Esophagus squamous epithelium (tissue), 5 donors: Measurements from ENCODE around the gene GMEB2. TPM values are rescaled to one million over a fixed set of nuclear protein-coding genes. Genes with fewer than 3 reads are reported as not detected.
"Not testable (repeated sequence)": the region's sequence is repeated elsewhere in the genome, so short reads cannot be mapped to it uniquely, and the experiment has no call there.

Experiments
- DNase-seq: peaks from one replicate; lab custom pipeline; 2025; lab: John Stamatoyannopoulos, UW
- H3K27ac ChIP-seq, 4 donors: fragments of 200-600 bp; sonication (generic); one replicate each; pipeline ENCODE4 v1.5.1; 2016 to 2019; ENCODE audit warnings: mild to moderate bottlenecking in 1 of 4
- H3K27me3 ChIP-seq, 4 donors: fragments of 200-600 bp; sonication (generic); 1 replicate in 3 of 4; 2 replicates in 1 of 4; pipeline versions ENCODE4 v1.5.1 to v1.6.0; 2017 to 2021; ENCODE audit warnings: antibody characterized with exemption in 1 of 4
- H3K36me3 ChIP-seq, 3 donors: fragments of 200-600 bp; sonication (generic); one replicate each; pipeline ENCODE4 v1.5.1; 2016 to 2019
- H3K4me1 ChIP-seq, 3 donors: fragments of 200-600 bp; sonication (generic); one replicate each; pipeline ENCODE4 v1.5.1; 2017 to 2019
- H3K4me3 ChIP-seq, 4 donors: fragments of 200-600 bp; sonication (generic); 1 replicate in 3 of 4; 2 replicates in 1 of 4; pipeline ENCODE4 v1.5.1; 2016 to 2019; ENCODE audit warnings: mild to moderate bottlenecking in 2 of 4, moderate library complexity in 1 of 4
- H3K9me3 ChIP-seq, 3 donors: fragments of 200-600 bp; sonication (generic); one replicate each; pipeline ENCODE4 v1.5.1; 2016 to 2019
- CTCF ChIP-seq, 6 experiments: fragments of 450-650 bp in 4 of 6; fragments of 200-600 bp in 2 of 6; sonication (generic) in 2 of 6; IDR thresholded peaks; one replicate each; pipeline ENCODE4 v1.5.1; 2016 to 2019; ENCODE audit warnings: antibody characterized with exemption in 6 of 6, mild to moderate bottlenecking in 4 of 6, moderate library complexity in 4 of 6
- POLR2A ChIP-seq, 4 donors: fragments of 450-650 bp; IDR thresholded peaks; one replicate each; pipeline ENCODE4 v1.6.1; 2017; ENCODE audit warnings: antibody characterized with exemption in 4 of 4, mild to moderate bottlenecking in 4 of 4, moderate library complexity in 3 of 4
- WGBS, 2 donors: methylation state at CpG; one replicate each; pipeline ENCODE4 v1.1.5; 2018; 5-methylcytosine and 5-hydroxymethylcytosine counted together
- intact Hi-C: fragments of 100-400 bp; cut with DNase I; formaldehyde crosslinking; loops from one replicate; pipeline ENCODE4 v1.15.0; 2022
- total RNA-seq, 4 donors: library from RNA; depleted of rRNA; stranded (reverse); fragments of >200 nt; gene quantifications; one replicate each; pipeline ENCODE4 v1.1.0, GENCODE V29; 2016
- donor health status: DM: yes; HTN: yes; CAD: no.

GMEB2 gene
- total RNA-seq, 4 donors from 2014 or later, result 7.2 to 12.0 (median 11.0) TPM

DNA sequence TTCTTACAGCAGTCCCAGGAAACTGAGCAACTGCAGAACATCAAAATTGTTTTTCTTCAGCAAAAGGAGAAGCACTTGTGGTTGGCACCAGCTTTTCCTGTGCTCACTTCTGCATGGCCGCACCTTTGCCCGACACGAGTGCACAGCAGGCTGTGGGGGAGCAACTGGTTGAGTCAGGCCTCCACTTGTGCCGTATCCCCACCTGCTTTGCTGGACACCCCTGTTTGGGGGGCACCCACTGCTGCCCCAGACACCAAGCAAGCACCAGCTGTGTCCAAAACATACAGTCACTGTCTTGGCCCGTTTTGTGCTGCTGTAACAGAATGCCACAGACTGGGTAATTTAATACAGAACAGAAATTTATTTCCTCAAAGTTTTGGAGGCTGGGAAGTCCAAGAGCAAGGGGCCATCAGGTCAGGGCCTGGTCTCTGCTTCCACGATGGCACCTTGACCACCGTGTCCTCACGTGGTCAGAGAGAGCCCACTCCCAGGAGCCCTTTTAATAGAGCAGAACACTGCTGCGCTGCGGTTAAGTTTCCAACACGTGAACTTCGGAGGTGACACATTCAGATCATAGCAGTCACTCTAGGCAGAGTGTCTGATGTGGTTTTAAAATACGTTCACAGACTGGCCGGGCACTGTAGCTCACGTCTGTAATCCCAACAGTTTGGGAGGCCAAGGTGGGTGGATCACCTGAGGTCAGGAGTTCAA, 8.7 kb upstream of the GMEB2 start:
- Histone ChIP-seq H3K4me3 (no peak overlapping the region), H3K27ac (peak overlapping the region in 3 of 4 donors; percentile 3 to 60 (median 58)), H3K36me3 (no peaks in the 10 kb centered on the region), H3K9me3 (no peaks in the 10 kb centered on the region), H3K4me1 (peaks cover 6 to 18% (median 8%) of the 10 kb centered on the region in 3 donors), H3K27me3 (no peaks in the 10 kb centered on the region)
- intact Hi-C loops, result no loop called here
- 45 to 55% methylated on average over 6 to 9 of the region's 15 CpGs for WGBS, 2 donors
- TF ChIP-seq POLR2A (IDR thresholded peaks at IDR 0.05) (peak in 1 of 4 donors; percentile 37), CTCF (IDR thresholded peaks at IDR 0.05) (no peak)
- no peak for DNase-seq

- Histone ChIP-seq H3K4me3 (no peak overlapping the region), H3K36me3 (no peaks in the 10 kb centered on the region), H3K9me3 (no peaks in the 10 kb centered on the region), H3K27me3 (no peaks in the 10 kb centered on the region), H3K27ac (no peak overlapping the region), H3K4me1 (peaks cover 1 to 11% (median 6%) of the 10 kb centered on the region in 3 donors)
- intact Hi-C loops, result no loop called here
- no peak for DNase-seq
- 77 to 87% methylated on average over 9 of the region's 9 CpGs for WGBS, 2 donors
- TF ChIP-seq CTCF (IDR thresholded peaks at IDR 0.05), result no peak
- no peak for TF ChIP-seq POLR2A (IDR thresholded peaks at IDR 0.05)
Observed at GRCh38 chr20:63633732-63634131, 6.8 kb upstream of the GMEB2 start.

DNA sequence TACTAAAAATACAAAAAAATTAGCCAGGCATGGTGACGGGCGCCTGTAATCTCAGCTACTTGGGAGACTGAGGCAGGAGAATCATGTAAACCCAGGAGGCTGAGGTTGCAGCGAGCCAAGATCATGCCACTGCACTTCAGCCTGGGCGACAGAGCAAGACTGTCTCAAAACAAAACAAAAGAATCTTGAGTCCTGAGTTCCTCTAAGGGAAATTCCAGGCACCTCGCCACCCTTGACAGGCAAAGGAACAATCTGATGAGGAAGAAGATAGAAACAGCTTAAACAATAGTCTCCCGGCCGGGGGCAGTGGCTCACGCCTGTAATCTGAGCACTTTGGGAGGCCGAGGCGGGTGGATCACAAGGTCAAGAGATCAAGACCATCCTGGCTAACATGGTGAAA, 4.5 kb upstream of the GMEB2 start:
- Histone ChIP-seq H3K4me1 (peaks cover 7 to 25% (median 10%) of the 10 kb centered on the region in 3 donors), H3K27ac (peak overlapping the region in 1 of 4 donors; percentile 32)
- DNase-seq, H3K9me3 ChIP-seq, H3K27me3 ChIP-seq, H3K36me3 ChIP-seq, intact Hi-C loops, H3K4me3 ChIP-seq: not testable (repeated sequence)
- 48% methylated on average over 10 of the region's 10 CpGs for WGBS, 2 donors

DNA sequence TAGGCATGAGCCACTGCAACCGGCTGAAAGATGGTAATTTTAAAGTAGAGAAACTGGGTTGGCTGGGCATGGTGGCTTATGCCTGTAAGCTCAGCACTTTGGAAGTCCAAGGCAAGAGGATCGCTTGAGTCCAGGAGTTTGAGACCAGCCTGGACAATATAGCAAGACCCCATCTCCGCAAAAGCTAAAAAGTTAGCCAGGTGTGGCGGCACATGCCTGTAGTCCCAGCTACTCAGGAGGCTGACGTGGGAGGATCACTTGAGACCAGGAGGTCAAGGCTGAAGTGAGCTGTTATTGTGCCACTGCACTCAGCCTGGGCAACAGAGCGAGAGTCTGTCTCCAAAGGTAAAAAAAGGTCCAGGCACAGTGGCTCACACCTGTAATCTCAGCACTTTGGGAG, 4.1 kb upstream of the GMEB2 start:
- H3K9me3 ChIP-seq, H3K27me3 ChIP-seq, DNase-seq, H3K36me3 ChIP-seq, intact Hi-C loops, H3K4me3 ChIP-seq: not testable (repeated sequence)
- Histone ChIP-seq H3K27ac (peak overlapping the region in 1 of 4 donors; percentile 32), H3K4me1 (peaks cover 7 to 27% (median 10%) of the 10 kb centered on the region in 3 donors)
- 98 to 100% methylated on average over 4 to 5 of the region's 6 CpGs for WGBS, 2 donors

GRCh38 chr20:63628246-63628975, 1.5 kb upstream of the GMEB2 start:
- Histone ChIP-seq H3K27ac (peak overlapping the region; percentile 97 to 100 (median 98)), H3K4me3 (peak overlapping the region; percentile 83 to 98 (median 96)), H3K9me3 (no peaks in the 10 kb centered on the region), H3K4me1 (peaks cover 12 to 39% (median 17%) of the 10 kb centered on the region in 3 donors), H3K36me3 (no peaks in the 10 kb centered on the region), H3K27me3 (no peaks in the 10 kb centered on the region)
- DNase-seq, result no peak
- WGBS, 2 donors, result 25 to 27% methylated on average over 12 to 16 of the region's 22 CpGs
- TF ChIP-seq CTCF (IDR thresholded peaks at IDR 0.05), result no peak
- TF ChIP-seq POLR2A (IDR thresholded peaks at IDR 0.05), result peak in 1 of 4 donors; percentile 46
- intact Hi-C loops, result no loop called here

DNA sequence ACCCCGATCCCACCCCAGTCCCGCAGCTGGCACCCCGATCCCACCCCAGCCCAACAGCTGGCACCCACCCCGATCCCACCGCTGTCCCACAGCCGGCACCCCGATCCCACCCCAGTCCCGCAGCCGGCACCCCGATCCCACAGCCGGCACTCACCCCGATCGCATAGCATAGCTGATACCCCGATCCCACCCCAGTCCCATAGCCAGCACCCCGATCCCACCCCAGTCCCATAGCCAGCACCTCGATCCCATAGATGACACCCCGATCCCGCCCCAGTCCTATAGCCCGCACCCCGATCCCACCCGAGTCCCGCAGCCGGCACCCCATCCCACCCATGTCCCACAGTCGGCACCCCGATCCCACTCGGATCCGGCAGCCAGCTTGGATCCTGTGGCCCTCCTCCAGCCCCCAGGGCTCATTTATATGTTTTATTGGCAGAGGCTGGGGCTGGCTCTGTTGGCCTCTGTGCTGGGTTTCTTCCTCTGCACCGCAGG, 897 bp upstream of the GMEB2 start:
- peaks cover 12 to 39% (median 17%) of the 10 kb centered on the region in 3 donors for H3K4me1 ChIP-seq
- no peaks in the 10 kb centered on the region for H3K9me3 ChIP-seq
- peak overlapping the region; percentile 97 to 100 (median 98) for H3K27ac ChIP-seq
- no peak for TF ChIP-seq POLR2A (IDR thresholded peaks at IDR 0.05)
- no peak for DNase-seq
- H3K36me3 ChIP-seq, result no peaks in the 10 kb centered on the region
- peak overlapping the region; percentile 83 to 98 (median 96) for H3K4me3 ChIP-seq
- WGBS, 2 donors, result 0% methylated on average over 3 of the region's 28 CpGs; no CpG with 5 or more reads in 1 of the 2 donors
- no peaks in the 10 kb centered on the region for H3K27me3 ChIP-seq
- intact Hi-C loops, result no loop called here
